Fibroblast of peridontal ligament (primary cell): ENCODE results near the gene FABP1.

Experiments
- DNase-seq: peaks from one replicate; pipeline ENCODE4 v3.0.0-alpha.2; 2010; ENCODE audit errors: extremely low read depth

The FABP1 gene

GRCh38 chr2:88137833-88138232, 10.0 kb upstream of the FABP1 start:
- DNase-seq, result no peak

DNA sequence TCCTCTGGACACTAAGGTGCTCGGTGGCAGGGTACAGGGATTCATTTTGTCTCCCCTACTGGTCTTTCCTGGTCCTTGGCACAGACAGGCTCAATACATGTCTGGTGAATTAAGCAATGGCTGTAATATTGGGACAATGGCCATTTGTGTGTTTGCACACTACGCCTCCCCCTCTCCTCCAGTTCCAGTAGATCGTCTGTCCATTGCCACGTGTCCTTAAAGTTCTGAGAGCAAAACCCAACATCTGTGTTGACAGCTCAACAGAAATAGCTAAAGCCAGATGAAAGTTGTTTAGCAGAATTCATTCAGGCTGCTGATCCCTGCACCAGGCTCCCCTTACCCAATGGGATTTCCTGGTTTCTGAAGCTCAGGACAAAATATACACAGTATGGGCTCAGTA, 9.0 kb upstream of the FABP1 start:
- DNase-seq, result no peak

DNA sequence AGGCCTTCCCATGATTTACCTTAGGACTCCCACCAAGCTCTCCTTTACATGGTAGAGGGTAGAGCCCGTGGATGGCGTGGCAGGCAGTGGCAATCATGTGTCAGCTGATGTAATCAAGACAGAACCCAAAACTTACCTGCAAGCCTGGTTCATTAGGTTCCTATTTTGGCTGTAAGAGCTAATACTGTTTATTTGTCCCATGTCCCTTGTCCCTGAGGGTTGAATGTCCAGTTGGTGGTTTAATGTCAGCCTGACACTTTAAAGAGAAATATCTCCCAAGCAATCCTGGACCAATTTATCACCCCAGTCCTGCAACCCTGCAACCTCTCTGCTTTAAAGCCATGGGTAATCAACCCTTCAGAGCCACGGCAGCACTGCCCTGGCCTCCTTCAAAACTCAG, 6.0 kb upstream of the FABP1 start:
- no peak for DNase-seq

DNA sequence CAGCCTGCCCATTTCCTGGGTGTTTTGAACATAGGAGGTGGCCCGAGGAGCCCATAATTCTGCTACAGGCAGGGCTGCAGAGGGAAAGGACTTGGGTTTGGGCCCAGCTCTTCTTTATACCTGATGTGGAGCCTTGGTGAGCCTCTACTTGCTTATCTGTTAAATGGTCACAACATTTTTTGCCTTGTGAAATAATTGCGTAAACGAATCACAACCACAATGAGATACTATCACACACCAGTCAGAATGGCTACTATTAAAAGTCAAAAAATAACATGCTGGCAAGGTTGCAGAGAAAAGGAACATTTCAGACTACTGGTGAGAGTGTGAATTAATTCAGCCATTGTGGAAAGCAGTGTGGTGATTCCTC, 4.1 kb upstream of the FABP1 start:
- DNase-seq, result no peak

- no peak for DNase-seq
Observed at GRCh38 chr2:88131201-88131998, 3.5 kb upstream of the FABP1 start.

DNA sequence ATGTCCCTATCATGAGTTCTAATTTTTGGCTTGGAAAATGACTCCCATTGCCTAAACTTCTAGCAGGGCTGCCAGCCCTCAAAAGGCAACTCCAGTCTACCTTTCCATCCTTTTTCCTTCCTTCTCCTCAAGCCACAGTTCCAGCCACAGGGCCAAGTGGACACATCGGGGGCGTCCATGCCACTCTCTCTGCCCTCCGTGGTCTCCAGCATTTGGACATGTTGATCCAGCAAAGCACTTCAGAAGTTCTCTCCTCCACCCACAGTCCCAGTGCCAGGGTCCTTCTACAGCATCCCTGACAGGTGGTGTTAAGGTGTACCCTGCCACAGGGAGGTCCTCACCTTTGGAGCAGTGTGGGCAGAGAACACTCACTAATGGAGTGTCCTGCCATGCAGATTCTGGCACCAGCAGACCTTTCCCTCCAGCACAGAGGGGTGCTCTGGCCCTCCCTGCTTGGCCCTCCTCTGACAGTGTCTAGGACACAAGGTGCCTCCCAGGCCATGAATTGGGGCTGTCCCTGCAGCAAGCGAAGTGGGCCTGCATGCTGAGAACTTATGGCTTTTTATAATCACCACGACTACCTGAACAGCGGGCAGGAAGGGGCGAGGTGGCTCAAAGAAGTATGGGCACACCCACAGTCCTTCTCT, 1.6 kb upstream of the FABP1 start:
- no peak for DNase-seq

DNA sequence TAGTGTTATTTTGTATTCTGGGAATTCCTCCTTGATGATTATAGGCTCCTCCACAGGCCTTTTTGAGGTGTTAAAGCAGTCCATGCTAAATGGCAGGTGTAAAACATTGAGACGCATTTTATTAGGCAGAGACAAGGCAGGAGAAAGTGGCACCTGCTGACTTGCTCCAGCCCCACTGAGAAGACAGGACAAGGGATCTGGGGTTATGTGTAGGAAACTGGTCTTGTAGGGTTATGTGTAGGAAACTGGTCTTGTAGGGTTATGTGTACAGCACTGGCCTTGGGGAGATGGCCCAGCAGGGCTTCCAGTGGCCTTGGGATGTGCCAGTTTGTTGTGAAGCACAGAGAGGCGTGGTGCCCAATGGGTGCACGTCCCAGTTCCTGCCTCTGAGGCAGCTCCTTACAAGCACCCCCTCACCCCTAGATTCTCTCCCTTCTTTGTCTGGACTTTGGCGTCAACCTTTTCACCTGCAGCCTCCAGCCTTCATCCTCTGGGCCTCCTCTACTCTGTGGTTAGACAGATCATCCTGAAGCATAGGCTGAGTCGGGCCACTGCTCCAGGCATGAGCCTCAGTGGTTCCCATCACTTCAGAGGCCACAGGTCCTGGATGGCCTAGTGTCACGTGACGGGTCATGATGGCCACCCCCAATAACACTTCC, 921 bp upstream of the FABP1 start:
- DNase-seq, result no peak

DNA sequence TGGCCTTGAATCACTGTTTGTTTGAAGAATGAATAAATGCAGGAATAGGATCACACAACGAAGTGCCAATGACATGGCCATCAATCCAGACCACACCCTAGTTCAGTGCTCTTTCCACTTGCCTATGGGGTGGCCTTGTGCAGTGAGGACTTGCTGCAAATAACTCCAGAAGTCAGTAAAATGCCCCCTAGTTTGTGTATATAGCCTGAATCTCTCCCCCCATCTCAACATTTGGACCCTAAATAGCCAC, 299 bp downstream of the FABP1 start:
- no peak for DNase-seq

- DNase-seq, result no peak
Observed at GRCh38 chr2:88126772-88127637, 857 bp downstream of the FABP1 start.

DNA sequence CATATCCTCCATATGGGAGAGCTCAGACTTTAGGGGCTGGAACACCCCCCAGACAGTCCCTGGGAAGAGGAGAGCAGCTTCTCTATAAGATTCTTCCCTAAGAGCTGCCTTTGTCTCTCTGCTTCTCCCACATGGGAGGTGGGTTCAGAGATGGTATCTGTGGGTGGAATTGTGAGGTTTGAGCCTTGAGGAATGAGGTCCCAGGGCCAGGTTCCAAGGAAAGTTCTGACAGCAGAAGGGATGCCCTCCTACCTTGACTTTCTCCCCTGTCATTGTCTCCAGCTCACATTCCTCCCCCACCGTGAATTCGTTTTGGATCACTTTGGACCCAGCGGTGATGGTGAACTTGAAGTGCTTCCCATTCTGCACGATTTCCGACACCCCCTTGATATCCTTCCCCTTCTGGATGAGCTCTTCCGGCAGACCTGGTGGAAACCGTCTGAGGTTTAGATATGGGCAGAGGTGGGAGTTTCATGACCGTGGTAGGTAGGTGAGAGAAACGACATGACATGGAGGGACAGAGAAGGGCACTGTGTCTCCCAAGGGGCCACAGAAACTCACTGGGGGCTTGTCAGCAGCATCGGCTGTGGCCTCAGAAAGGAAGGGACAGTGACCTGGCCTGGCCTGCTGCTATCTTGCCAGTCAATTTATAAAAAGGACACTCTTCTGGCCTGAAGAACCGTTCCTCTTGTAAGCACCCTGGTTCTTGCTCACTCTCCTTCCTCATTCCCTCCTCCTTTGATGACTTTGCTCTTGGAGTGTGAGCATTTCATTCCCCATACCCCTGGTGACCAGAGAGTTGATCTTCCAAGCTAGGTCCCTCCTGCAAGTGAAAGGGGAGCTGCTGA, 1.7 kb downstream of the FABP1 start:
- DNase-seq, result no peak

DNA sequence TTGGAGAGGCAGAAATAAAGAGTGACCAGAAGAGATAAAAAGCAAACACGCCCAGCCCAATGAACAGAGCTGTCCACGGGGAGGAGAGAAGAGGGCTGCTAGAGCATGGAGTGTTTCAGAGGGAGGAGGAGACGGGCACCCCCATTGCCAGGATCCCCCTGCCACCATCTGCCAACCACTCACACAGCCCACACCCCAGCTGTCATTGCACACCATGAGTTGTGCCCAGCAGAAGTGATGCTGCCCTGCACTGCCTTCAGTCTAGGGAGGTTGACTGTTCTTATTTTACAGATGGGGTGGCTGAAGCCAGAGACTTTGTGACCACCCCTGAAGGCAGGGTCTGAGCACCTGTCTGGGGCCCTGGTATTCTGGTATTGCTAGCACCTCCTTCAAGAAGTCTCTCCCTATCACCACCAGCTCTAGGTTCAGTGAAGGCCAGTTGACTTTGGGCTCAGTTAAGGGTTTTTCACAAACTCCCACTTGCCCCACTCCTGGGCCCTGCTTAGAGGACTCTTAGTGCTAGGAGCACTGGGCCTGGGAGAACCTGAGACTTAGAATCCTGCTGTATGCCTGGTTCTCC, 2.4 kb downstream of the FABP1 start:
- no peak for DNase-seq

GRCh38 chr2:88123975-88124917, 3.6 kb downstream of the FABP1 start:
- no peak for DNase-seq

DNA sequence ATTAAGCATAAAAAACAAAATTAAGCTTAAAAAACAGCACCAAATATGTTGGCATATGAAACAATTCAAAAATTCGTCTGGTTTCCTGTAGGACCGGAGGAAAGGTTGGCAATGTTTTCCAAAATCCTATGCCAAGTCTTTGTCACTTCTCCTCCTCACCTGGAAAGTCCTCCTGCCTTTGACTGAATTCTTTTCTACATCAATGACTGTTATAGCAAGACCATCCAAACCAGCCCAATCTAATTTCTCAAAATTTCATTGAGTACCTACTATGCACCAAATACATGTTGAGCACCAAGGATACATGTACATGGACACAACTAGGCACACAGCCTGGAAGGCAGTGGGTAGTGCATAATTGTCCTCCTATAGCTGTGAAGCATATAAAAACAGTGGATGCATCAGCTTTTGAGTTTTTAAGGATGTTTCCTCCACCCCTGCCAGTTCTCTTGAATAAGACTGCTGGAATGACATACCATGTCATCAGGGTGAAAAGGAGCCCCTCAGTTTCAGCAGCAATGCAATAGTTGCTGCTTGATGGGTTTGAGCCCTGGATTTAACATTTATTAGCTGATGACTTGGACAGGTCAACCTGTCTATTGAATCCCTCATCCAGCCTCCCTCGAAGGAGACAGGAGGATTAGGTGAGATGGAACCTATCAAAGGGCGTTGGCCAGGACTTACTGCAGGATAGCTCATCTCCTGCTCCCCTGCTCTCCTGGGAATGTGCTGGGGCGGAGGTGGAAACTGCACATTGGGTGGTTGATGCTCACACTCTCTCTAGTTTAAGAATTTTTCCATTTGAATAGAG, 4.5 kb downstream of the FABP1 start:
- no peak for DNase-seq

- no peak for DNase-seq
Observed at GRCh38 chr2:88122141-88122884, 5.5 kb downstream of the FABP1 start.

GRCh38 chr2:88121678-88122077, 6.2 kb downstream of the FABP1 start:
- DNase-seq, result no peak

- DNase-seq, result no peak
Observed at GRCh38 chr2:88117973-88118372, 9.9 kb downstream of the FABP1 start.

DNA sequence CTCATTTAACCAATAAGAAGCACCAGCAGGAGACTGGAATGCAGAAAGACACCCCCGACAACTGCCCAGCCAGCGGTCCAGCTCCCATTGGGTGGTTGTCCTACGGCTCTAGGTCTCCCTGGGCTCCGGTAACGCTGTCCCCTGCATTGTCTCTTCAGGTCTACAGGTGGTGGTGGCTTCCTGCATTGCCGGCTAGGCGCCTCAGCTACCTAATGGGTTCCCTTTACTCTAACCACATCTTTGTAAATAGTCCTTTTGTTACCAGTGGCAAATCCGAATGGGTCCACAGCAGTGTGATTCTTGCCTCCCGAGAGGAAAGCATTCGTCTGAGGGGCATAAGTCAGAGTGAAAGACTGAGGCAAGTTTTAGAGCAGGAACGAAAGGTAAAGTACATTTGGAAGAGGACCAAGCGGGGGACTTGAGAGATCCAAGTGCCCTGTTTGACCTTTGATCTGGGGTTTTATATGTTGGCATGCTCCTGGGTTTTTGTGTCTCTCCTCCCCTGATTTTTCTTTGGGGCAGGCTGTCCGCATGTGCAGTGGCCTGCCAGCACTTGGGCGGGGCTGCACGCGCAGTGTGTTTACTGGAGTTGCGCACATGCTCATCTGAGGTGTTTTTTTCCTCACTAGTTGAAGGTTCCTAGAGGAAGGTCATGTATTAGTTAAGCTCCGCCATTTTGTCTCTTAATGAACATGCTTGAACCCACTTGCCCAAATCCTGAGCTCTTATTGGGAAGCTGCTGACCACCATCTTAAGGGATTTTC, 11.0 kb downstream of the FABP1 start:
- no peak for DNase-seq
